NOMO-1 treated with DMSO at 0.1 percent for 48 hours (cell line): ENCODE measurements around the gene ENO1.
A peak's percentile ranks its signal among the peaks of the same experiment; 100 is the strongest.
"Not testable (repeated sequence)": the region's sequence is repeated elsewhere in the genome, so short reads cannot be mapped to it uniquely, and the experiment has no call there.

Experiments used
- DNase-seq: peaks from one replicate; lab custom pipeline; 2025; ENCODE audit not compliant: unreplicated experiment; lab: John Stamatoyannopoulos, UW

Gene ENO1

DNA sequence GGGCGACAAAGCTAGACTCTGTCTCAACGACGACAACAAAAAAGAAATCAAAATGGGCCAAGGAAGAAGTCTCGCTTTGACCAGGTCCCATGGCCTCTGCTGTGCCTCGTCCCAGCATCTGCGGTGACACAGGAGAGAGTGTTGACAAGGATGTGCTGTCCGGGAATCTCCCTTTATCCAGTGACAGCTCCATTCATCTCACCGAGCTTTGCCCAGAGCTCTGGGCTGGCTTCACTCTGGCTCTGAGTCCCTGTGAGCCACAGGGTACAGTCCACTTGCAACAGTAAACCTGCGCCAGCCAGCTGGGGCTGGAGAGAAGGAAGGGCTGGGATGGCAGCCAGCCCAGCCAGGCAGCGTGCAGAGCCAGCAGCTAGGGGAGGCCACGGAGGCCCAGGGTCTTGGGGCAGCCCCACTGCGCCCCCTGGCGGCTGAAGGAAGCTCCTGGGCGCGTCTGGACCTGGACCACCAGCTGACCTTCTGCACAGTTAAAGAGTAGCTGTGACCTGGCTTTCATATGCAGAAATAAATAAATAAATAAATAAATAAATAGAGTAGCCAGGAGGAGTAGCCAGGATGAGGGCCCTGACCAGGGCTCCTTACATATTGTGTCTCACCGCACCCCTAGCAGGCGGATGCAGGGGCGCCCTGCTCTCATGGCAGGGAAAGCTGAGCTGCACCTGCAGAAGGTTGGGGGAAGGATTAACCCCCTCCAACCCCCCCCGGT lies 29.7 kb downstream of the ENO1 start:
- DNase-seq, result peak; percentile 64

DNA sequence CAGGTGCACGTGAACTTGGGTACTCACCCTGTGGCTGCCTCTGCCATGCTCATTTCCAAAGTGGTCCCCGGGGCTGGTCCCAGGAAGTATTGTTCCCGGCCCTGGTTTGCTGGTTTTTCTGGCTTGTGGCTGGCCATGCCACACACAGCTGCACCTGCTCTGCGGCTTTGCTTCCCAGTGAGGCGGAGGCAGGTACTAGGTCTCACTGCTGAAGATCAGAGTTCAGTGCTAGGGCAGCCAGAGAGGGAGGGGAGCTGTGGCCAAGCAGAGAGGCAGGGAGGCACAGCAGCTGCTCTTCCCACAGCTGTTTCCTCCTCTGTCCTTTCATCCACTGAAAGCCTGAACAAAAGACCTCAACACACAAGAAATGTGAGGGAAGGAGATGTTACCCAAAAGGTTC lies 30.5 kb downstream of the ENO1 start:
- DNase-seq, result no peak

DNA sequence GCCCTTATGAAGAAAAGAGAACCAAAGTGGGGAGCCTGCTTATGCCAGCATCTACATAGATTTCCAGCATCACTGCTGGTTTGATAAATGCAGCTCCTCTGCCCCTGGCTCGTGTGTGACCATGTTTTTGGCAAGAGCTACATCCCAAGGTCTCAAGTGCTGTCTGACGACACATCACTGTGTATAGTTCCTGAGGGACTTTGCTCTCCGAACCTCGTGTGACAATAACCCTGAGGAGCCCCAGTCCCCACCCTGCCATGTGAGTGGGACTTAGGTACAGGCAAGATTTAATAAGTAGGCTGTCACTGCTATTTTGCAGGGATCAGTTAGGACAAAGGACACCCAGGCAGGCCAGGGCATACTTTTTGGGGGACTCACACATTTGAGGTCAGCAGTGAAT lies 32.2 kb downstream of the ENO1 start:
- DNase-seq, result no peak

DNA sequence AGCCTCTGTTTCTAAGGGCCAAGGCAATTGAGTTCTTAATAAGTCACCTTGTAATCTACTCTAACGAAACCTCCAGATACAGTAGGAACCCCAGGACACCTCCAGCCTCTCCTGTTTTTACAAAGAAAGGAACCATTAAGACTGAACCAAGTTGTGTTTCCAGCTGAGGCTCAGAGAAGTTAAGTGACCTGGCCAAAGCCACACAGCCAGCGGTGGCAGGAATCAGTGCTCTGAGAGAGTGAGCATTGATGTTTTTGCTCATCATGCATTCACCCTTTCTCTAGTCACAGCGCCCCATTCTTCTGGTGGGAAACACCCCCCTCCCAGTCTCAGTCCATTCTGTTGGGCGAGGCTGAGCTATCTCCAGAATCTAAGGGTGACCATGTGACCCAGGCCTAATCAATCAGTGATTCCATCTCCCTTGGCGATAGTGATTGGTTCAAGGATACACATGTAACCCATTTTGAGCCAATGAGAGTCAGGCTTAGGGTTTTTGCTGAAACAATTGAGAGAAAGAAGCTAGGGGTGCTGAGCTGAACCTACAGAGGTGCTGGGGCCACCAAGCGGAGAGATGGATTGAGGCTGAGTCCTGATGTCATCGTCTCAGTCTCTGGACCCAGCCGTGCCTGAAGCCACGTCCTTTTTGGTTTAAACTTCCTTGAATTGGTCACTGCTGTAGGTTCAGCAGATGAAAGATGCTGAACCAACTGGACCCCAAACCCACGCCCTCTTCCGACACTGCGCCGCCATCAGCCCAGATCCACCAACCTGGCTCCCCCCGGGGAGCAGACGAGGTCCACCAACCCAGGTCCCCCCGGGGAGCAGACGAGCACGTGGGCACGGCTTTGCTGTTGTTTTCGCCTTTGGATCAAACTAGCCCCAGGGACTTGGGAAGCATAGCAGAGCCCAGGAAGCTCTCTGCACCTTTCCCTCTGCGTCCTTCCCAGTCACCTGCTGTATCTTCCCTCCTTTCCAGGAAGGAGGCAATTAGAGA lies 33.1 kb downstream of the ENO1 start:
- no peak for DNase-seq

DNA sequence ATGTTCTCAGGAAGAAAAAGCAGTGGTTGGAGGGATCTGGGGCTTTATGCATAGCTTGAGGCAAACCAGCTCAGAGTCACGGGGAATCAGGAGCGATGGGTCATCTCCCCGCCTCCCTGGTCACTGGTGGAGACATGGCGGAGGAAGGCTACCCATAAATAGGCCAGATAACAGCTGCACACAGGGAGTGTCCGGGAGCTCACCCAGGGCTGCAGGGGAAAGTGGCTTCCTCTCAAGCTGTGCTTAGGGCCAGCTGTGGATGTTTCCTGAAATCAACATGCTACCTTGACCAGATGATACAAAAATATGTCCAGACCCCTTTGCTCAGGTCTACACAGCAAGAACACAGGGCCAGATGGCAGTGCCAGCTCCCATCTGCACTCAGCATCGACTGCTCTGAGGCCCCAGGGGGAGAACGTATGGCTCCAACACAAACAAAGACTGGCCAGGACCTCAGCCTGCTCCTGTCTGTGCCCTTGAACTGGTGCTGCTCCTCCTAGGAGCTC lies 33.9 kb downstream of the ENO1 start:
- DNase-seq, result no peak

DNA sequence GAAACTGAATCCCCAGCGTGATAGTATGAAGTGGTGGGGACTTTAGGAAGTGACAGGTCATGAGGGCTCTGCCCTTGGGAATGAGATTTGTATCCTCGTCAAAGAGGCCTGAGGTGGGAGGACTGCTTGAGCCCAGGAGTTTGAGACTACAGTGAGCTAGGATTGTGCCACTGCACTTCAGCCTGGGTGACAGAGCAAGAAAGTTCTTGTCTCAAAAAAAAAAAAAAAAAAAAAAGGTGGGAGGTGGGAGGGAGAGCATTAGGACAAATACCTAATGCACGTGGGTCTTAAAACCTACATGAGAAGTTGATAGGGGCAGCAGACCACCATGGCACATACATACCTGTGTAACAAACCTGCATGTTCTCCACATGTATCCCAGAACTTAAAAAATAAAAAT lies 37.1 kb downstream of the ENO1 start:
- no peak for DNase-seq

DNA sequence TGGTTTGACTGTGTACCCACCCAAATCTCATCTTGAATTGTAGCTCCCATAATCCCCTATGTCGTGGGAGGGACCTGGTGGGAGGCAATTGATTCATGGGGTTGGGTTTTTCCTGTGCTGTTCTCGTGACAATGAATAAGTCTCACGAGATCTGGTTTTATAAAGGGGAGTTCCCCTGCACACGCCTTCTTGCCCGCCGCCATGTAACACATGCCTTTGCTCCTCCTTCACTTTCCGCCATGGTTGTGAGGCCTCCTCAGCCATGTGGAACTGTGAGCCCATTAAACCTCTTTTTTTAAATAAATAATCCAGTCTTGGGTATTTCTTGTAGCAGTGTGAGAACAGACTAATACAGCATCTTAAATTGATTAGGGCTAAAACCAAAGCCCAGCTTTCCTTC lies 38.5 kb downstream of the ENO1 start:
- DNase-seq, result no peak

DNA sequence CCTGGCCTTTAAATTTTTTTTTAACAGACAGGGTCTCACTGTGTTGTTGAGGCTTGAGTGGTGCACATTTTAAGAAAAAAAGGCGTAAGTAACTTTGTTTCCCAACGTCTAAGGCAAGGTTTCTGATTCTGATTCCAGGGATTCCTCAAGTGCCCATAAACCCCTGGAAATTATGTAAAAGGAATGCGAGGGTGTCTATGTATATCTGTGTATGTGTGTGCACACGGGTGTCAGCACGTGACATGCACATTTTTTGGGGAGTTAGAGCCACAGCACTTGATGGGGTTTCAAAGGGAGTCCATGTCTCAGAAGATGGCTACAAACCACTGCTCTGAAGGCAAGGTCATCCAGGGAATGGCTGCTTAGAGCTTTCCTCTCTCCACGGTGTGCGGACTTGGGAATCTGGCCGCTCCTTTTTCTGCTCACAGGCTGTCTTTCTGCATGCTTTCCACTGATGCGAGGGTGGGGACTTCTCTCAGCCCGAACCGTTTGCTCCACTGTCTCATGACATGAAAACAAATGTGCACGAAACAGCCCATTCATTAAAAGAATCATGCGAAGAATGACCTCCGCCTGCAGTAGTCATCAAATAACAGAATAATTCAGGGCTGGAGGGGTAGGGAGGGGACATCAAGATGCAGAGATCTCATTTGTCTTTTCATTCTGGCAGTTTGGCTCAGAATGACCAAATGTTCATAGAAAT lies 42.4 kb downstream of the ENO1 start:
- DNase-seq, result no peak

DNA sequence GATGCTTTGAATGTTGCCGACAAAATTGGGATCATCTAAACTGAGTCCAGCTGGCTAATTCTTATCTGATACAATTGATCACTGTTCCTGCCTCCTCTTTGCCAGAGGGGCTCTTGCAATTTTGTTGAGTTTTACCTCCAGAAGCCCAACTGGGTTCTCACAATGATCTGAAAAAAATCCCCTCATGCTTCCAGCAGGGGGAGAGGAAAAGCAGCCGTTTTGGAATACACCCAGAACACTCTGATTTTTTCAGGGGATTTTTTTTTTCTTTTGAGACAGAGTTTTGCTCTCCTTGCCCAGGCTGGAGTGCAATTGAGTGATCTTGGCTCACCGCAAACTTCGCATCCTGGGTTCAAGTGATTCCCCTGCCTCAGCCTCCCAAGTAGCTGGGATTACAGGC lies 47.1 kb downstream of the ENO1 start:
- no peak for DNase-seq

DNA sequence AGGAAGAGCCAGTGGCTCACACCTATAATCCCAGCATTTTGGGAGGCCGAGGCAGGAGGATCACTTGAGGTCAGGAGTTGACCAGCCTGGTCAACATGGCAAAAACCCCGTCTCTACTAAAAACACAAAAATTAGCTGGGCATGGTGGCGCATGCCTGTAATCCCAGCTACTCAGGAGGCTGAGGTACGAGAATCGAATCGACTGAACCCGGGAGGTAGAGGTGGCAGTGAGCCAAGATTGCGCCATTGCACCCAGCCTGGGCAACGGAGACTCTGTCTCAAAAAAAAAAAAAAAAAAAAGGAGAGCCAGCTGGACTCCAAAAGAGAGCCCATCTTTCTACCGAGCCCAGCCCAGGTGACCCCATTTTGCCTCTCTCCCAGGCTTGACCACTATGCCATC lies 47.8 kb downstream of the ENO1 start:
- DNase-seq, result not testable (repeated sequence)

DNA sequence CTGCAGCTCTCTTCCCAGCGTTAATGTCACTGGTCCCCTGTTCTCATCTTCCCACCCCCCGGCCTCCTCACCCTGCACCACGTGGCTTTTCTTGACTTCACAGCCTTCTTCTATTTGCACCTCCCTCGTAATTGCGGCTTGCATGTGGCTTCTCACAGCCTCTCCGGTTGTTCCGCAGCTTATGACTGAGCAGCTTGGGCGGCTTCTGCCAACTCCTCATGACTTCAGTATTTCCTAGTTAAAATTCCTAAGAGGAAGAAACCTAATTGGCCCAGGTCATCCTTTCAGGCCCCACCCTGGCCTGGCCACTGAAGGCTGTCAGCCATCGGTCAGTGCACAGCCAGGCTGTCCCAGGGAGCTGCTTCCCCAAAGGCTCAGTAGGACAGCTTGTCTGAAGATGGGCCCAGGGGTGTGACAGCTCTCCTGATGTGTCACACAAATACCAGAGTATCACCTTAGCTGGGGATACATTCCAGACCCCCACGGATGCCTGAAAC lies 52.5 kb downstream of the ENO1 start:
- DNase-seq, result no peak

DNA sequence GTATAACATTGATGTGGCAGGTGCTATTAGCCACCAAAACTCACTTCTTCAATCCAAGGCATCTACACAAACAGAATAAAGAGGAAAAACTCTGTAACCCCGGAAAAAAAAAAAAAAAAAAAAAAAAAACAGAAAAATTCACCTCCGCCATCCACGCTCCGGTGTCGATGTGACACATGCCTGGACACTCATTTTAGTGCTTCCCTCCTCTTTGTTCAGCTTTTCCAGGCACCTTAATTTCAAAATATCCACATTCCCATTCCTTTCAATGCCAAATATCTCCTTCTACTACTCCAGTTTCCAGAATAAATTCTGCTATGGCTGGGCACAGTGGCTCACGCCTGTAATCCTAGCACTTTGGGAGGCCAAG lies 55.2 kb downstream of the ENO1 start:
- no peak for DNase-seq

DNA sequence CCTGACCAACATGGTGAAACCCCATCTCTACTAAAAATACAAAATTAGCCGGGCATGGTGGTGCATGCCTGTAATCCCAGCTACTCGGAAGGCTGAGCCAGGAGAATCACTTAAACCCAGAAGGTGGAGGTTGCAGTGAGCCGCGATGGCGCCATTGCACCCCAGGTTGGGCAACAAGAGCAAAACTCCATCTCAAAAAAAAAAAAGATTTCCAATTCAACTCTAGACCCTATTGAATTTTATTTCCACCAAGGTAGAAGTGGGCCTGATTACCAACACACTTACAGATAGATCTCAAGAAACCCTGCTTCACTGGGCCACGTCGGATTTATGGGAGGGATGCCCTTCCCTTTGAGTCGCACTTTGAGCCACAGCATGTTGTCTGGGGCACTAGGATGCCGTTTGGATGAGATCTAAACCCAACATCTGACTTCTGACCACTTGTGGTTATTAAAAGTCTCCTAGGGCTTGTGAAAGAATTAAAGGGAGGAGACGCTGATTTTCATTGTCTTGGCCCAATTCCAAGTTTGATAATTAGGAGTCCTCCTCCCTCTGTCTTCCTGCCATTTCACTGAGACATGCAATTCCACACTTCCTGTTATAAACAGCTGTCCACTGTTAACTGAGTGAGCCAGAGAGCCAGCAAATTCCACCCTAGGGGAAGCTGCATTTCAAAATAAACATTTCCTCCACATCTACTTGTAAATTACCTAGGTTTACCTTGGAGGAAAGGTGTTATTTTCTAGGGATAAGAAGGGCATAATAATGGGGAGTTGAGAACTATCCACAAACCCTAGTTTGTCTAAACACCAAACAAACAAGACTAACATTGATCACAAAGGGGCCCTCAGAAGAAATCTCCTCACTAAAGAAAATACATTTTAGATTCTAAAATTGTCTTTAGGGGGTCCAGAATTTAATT lies 55.9 kb downstream of the ENO1 start:
- no peak for DNase-seq

DNA sequence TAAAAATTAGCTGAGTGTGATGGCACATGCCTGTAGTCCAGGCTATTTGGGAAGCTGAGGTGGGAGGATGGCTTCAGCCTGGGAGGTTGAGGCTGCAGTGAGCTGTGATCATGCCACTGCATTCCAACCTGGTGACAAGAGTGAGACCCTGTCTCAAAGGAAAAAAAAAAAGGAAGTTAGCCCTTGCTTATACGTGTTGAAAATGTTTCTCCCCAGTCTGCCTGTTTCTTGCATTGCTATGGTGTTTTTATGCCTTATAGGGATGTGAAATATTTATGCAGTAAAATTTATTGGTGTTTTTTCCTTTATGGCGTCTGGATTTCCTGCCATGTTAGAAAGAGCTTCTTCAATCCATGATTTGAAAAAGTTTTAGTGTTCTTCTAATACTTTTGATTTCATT lies 57.4 kb downstream of the ENO1 start:
- DNase-seq, result peak; percentile 14

DNA sequence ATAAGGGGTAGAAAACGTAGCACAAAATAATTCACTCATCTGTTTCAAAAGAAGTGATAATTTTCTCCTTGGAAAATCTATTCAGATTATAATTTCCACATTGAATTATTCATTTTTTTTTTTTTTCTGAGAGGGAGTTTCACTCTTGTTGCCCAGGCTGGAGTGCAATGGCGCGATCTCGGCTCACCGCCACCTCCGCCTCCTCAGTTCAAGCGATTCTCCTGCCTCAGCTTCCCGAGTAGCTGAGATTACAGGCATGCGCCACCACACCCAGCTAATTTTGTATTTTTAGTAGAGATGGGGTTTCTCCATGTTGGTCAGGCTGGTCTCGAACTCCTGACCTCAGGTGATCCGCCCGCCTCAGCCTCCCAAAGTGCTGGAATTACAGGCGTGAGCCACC lies 59.7 kb downstream of the ENO1 start:
- not testable (repeated sequence) for DNase-seq

DNA sequence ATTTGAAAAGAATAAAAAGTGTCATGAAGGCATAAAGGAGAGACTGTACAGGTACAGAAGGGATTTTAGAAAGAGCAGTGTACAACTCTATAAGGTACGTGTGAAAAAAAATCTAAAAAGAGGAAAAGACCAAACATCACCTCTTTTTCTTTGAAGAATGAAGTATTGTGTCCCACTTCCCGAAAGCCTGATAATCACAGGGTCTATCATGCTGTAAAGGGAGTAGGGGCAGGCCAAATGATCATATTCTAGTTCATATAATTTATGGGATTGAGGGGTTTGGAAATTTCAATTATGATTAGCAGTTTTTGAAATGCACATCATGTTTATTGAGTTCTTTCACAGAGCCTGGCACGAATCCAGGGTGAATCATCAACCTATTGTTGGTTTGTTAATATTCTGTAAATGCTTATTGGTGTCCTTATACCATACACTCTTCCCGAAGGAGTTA lies 60.1 kb downstream of the ENO1 start:
- no peak for DNase-seq

DNA sequence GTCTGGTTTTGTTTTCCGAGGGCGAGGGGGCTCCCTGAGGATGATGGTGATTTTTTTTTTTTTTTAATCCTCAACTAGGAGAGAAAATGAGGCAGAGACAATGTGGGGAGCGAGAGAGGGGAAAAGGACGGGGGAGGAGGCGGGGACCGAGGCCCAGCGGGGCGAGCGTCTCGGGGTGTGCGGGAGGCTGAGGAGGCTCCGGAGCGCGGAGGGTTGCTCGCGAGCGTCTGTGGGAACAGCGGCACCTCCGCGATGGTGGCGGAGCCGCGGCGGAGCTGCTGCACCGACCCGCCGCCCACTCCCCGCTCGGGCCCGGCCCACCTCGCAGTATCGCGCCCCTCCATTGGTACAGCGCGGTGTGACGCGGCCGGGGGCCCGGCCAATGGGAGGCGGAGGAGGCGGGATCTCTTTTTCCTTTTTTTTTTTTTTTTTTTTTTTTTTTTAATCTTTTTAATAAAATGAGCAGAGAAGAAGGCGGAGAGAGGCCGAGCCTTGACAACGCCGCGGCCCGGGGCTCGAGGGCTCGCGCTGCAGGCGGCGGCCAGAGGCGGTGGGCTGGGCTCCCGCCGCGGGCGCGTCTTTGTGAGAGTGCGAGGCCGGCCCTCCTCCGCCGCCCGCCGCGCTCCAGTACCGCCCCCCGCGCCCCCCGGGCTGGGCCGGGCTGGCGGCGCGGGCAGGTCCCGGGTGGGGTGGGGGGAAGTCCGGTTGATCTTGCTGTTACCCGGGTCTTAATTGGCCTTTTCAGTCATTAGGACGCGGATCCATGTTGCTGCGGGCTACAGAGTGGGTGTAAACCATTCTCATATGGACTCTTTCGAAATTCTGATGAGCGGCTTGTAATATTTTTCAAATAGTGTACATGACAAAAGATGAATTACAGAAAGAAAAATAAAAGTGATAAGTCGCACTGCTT lies 60.8 kb downstream of the ENO1 start, which contains the start of gene RERE:
TSS of gene RERE (minus strand) at position 229 of the 913 bp plus-strand sequence.
- peak; percentile 81 for DNase-seq

DNA sequence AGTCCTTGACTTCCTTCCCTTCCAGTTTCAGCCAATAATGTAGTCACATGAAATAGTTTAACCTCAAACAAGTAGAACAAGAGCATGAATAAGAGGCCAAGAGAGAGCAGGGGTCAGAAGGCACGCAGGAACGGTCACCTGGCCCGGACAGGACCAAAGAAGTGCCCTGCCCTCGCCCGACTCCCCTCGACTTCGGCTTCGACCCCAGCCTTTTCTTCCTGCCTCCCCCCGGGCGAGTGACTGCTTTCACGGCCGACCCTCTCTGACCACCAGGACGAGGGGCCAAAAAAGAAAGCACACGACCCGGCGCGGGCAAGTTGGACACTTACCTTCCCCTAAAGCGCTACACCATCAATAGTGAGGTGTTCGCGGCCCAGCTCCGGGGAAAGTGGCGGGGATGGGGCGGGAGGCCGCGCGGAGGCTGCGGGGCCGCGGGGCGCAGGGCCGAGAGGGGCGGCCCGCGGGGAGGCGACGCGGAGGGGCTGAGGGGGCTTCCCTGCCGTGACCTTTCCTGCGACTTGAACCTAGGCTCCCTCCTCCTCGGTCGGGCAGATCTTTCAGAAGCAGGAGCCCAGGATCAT lies 61.6 kb downstream of the ENO1 start:
- DNase-seq, result no peak

DNA sequence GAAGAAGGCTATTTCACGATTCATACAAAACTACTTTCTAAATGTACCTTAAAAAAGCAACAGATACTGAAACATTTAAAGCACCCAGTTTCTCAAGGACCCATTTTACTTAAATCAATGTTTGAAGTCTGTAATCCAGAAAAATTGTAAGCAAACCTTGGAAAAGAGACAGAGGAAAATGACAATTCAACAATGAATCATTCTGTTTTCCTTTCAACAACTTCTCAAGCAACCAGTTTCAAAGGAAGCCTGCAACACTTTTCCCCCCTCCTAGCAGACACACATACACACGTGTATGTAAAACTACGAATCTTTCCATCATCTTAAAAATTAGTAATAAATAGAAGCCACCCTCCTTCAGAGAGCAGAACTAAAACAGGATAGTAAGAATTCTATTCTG lies 62.2 kb downstream of the ENO1 start:
- DNase-seq, result no peak
